HepG2 (cell line): Measurements from ENCODE around the gene MARVELD3. TPM values are rescaled to one million over a fixed set of nuclear protein-coding genes. Genes with fewer than 3 reads are reported as not detected.

Experiments
- CHD2 ChIP-seq: IDR thresholded peaks from 2 replicates; pipeline ENCODE4 v1.6.1; 2011; ENCODE audit warnings: low read depth, low read length, improper control_type of control experiment
- DRAP1 ChIP-seq: IDR thresholded peaks from 2 replicates; pipeline ENCODE4 v1.6.1; 2016; ENCODE audit warnings: missing genetic modification reagents, missing compliant biosample characterization
- FOXK1 ChIP-seq: sonication (generic); formaldehyde crosslinking; IDR thresholded peaks from 2 replicates; pipeline ENCODE4 v1.4.0; 2020; ENCODE audit warnings: low read depth, missing genetic modification reagents, borderline replicate concordance
- FOXO1 ChIP-seq: sonication (generic); formaldehyde crosslinking; IDR thresholded peaks from 2 replicates; pipeline ENCODE4 v1.4.0; 2020; ENCODE audit warnings: missing genetic modification reagents
- HOXA3 ChIP-seq: sonication (generic); formaldehyde crosslinking; IDR thresholded peaks from 2 replicates; pipeline ENCODE4 v1.5.0; 2020; ENCODE audit warnings: missing genetic modification reagents
- MEIS2 ChIP-seq: sonication (generic); formaldehyde crosslinking; IDR thresholded peaks from 2 replicates; pipeline ENCODE4 v1.9.0; 2021; ENCODE audit warnings: mild to moderate bottlenecking, missing genetic modification reagents
- MYC ChIP-seq: sonication (generic); formaldehyde crosslinking; IDR thresholded peaks from 2 replicates; pipeline ENCODE4 v1.9.0; 2021; ENCODE audit warnings: missing genetic modification reagents, borderline replicate concordance
- NRL ChIP-seq: sonication (generic); formaldehyde crosslinking; IDR thresholded peaks from 2 replicates; pipeline ENCODE4 v1.5.0; 2020; ENCODE audit warnings: missing genetic modification reagents, mild to moderate bottlenecking, moderate library complexity, borderline replicate concordance
- PATZ1 ChIP-seq: sonication (generic); formaldehyde crosslinking; IDR thresholded peaks from 2 replicates; pipeline ENCODE4 v1.4.0; 2020; ENCODE audit warnings: missing genetic modification reagents
- PLSCR1 ChIP-seq: sonication (generic); formaldehyde crosslinking; IDR thresholded peaks from 2 replicates; pipeline ENCODE4 v1.5.0; 2020; ENCODE audit warnings: missing genetic modification reagents, mild to moderate bottlenecking, borderline replicate concordance
- SALL1 ChIP-seq: sonication (generic); formaldehyde crosslinking; IDR thresholded peaks from 2 replicates; pipeline ENCODE4 v1.8.0; 2022; ENCODE audit warnings: mild to moderate bottlenecking, missing genetic modification reagents
- SMAD9 ChIP-seq: sonication (generic); formaldehyde crosslinking; IDR thresholded peaks from 2 replicates; pipeline ENCODE4 v1.5.1; 2020; ENCODE audit warnings: mild to moderate bottlenecking, missing genetic modification reagents
- TAF15 ChIP-seq: fragments of 200-400 bp; formaldehyde crosslinking; IDR thresholded peaks from one replicate; pipeline ENCODE4 v1.6.1; 2018; ENCODE audit warnings: mild to moderate bottlenecking, low read depth, low read length; ENCODE audit not compliant: poor library complexity, severe bottlenecking
- TSC22D2 ChIP-seq: sonication (generic); formaldehyde crosslinking; IDR thresholded peaks from 2 replicates; pipeline ENCODE4 v1.5.1; 2020; ENCODE audit warnings: missing genetic modification reagents, mild to moderate bottlenecking, borderline replicate concordance
- ZBTB10 ChIP-seq: sonication (generic); formaldehyde crosslinking; IDR thresholded peaks from 2 replicates; pipeline ENCODE4 v1.4.0; 2020; ENCODE audit warnings: missing genetic modification reagents, borderline replicate concordance
- ZFP82 ChIP-seq: sonication (generic); formaldehyde crosslinking; IDR thresholded peaks from 2 replicates; pipeline ENCODE4 v1.5.1; 2020; ENCODE audit warnings: mild to moderate bottlenecking, missing genetic modification reagents, borderline replicate concordance
- ZNF276 ChIP-seq: sonication (generic); formaldehyde crosslinking; IDR thresholded peaks from 2 replicates; pipeline ENCODE4 v1.4.0; 2020; ENCODE audit warnings: mild to moderate bottlenecking, low read depth, missing genetic modification reagents
- ZNF343 ChIP-seq: sonication (generic); formaldehyde crosslinking; IDR thresholded peaks from 2 replicates; pipeline ENCODE4 v1.4.0; 2020; ENCODE audit warnings: mild to moderate bottlenecking, missing genetic modification reagents
- ZNF737 ChIP-seq: sonication (generic); formaldehyde crosslinking; IDR thresholded peaks from 2 replicates; pipeline ENCODE4 v1.5.0; 2020; ENCODE audit warnings: missing genetic modification reagents, mild to moderate bottlenecking, borderline replicate concordance
- ZSCAN5A ChIP-seq: sonication (generic); formaldehyde crosslinking; IDR thresholded peaks from 2 replicates; pipeline ENCODE4 v1.8.0; 2022; ENCODE audit warnings: mild to moderate bottlenecking, missing genetic modification reagents, borderline replicate concordance
- polyA plus RNA-seq, 8 experiments: library from polyadenylated mRNA; depleted of rRNA in 3 of 8; stranded (reverse) in 7 of 8; unstranded in 1 of 8; fragments of >200 nt; fragmentation: Illumina TruSeq in 4 of 8; extraction: Trizol in 4 of 8; gene quantifications; 2 replicates each; pipeline versions ENCODE4 v1.2.1 to v1.2.3, GENCODE V29; 2011 to 2016; ENCODE audit warnings: low read depth in 4 of 8, missing spikeins in 1 of 8, mixed read lengths in 1 of 8; ENCODE audit not compliant: insufficient read depth in 1 of 8
- total RNA-seq, 5 experiments: library from RNA; depleted of rRNA; stranded (reverse); fragments of >200 nt; fragmentation: Illumina TruSeq; extraction: Trizol; gene quantifications; 2 replicates each; pipeline ENCODE4 v1.2.3, GENCODE V29; 2016; ENCODE audit warnings: low read depth in 1 of 5

MARVELD3 gene
- total and polyA plus RNA-seq, 2 of the 13 experiments (the other 11 are each of a cell fraction or from before 2014, with no cell fraction given): 4.8 to 5.6 TPM

- TF ChIP-seq ZNF276 (CRISPR knock-in tag) (no peak), HOXA3 (peak; percentile 26; the same call in 1 of the 2 replicates), SMAD9 (CRISPR knock-in tag) (no peak), PLSCR1 (CRISPR knock-in tag) (no peak), TAF15 (no peak), FOXO1 (peak; percentile 94), DRAP1 (CRISPR knock-in tag) (0 out of 2 replicates have a peak, but pooled peaks have one; percentile 15), SALL1 (peak; percentile 25; the same call in 1 of the 2 replicates), TSC22D2 (no peak), ZSCAN5A (CRISPR knock-in tag) (no peak), CHD2 (no peak), ZBTB10 (CRISPR knock-in tag) (no peak), ZNF737 (no peak), FOXK1 (CRISPR knock-in tag) (peak; percentile 64; the same call in 1 of the 2 replicates), ZNF343 (CRISPR knock-in tag) (no peak), MYC (no peak), PATZ1 (CRISPR knock-in tag) (peak; percentile 27; the same call in 1 of the 2 replicates), NRL (CRISPR knock-in tag) (no peak), ZFP82 (CRISPR knock-in tag) (no peak), MEIS2 (CRISPR knock-in tag) (no peak)
Observed at GRCh38 chr16:71623597-71623996, 2.4 kb upstream of the MARVELD3 start (continued).
